ENCODE data around the gene CYLD. TPM values are rescaled to one million over a fixed set of nuclear protein-coding genes. Genes with fewer than 3 reads are reported as not detected.
A peak's percentile ranks its signal among the peaks of the same experiment; 100 is the strongest.

Gene CYLD
- polyA plus RNA-seq, 1 donor = 18.4 TPM

DNA sequence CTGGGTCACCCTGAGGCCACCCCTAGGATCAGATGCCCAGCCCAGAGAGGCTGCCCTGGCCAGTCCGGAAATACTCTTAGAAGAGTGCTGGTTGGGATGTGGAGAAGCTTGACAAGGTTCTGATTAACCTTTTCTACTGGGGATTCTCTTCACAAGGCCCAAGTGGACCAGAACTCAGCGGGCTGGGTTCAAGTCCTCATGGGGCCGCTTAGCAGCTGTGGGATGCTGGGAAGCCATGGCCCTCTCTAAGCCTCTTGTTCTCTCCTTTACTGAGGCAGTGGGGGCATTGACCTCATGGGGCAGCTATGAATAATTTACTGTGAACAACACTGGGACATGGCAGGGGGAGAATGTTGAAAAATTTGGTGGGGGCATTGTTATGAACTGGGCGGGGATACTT lies 92.8 kb downstream of the CYLD start:
- Histone ChIP-seq H3K4me3 (ENCODE audit: low read length) (no peak overlapping the region), H3K36me3 (ENCODE audit: control insufficient read depth, insufficient read depth, low read length) (no peaks in the 10 kb centered on the region), H3K27me3 (ENCODE audit: control insufficient read depth, insufficient read depth, low read length) (peaks cover 8% of the 10 kb centered on the region), H3K4me1 (ENCODE audit: control insufficient read depth, insufficient read depth, low read length) (no peaks in the 10 kb centered on the region), H3K9me3 (ENCODE audit: control insufficient read depth, low read depth, low read length) (no peaks in the 10 kb centered on the region), H3K27ac (ENCODE audit: low read length) (no peak overlapping the region)
- 90% methylated on average over 2 of the region's 4 CpGs for WGBS (ENCODE audit: insufficient coverage, low lambda C conversion rate)
- no peak for DNase-seq

- Histone ChIP-seq H3K27ac (ENCODE audit: low read length) (no peak overlapping the region), H3K4me1 (ENCODE audit: control insufficient read depth, insufficient read depth, low read length) (no peaks in the 10 kb centered on the region), H3K9me3 (ENCODE audit: control insufficient read depth, low read depth, low read length) (no peaks in the 10 kb centered on the region), H3K27me3 (ENCODE audit: control insufficient read depth, insufficient read depth, low read length) (peaks cover 16% of the 10 kb centered on the region), H3K36me3 (ENCODE audit: control insufficient read depth, insufficient read depth, low read length) (no peaks in the 10 kb centered on the region), H3K4me3 (ENCODE audit: low read length) (no peak overlapping the region)
- no peak for DNase-seq
- 78% methylated on average over 3 of the region's 10 CpGs for WGBS (ENCODE audit: insufficient coverage, low lambda C conversion rate)
These were observed 93.6 kb downstream of the CYLD start for GRCh38 chr16:50835358-50836060.

DNA sequence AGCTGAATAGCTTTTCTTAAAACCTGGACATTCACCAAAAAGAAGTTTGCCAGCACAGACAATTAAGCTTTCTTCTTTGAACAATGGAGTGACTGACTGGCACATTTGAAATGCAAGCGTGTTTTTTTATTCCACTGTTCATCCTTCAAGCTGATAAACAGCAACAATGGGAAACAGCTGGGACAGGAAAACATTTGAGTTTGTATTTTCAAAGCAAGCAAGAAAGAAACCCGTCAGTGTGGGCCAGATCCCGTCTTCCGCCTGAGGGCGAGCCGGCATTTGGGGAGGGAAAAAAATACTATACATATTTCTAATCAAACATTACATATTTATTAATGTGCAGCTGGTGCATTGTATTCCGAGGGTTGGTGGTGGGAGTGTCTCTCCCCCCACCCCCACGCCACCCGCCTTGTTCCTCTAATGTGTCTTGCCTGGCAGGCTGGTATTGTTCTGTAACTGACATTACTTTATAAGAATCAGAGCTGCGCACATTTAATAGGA lies 94.3 kb downstream of the CYLD start:
- 83% methylated on average over 1 of the region's 10 CpGs for WGBS (ENCODE audit: insufficient coverage, low lambda C conversion rate)
- H3K36me3 ChIP-seq (ENCODE audit: control insufficient read depth, insufficient read depth, low read length) = no peaks in the 10 kb centered on the region
- no peaks in the 10 kb centered on the region for H3K9me3 ChIP-seq (ENCODE audit: control insufficient read depth, low read depth, low read length)
- no peak overlapping the region for H3K4me3 ChIP-seq (ENCODE audit: low read length)
- H3K27ac ChIP-seq (ENCODE audit: low read length) = no peak overlapping the region
- no peak for DNase-seq
- H3K27me3 ChIP-seq (ENCODE audit: control insufficient read depth, insufficient read depth, low read length) = peaks cover 21% of the 10 kb centered on the region
- H3K4me1 ChIP-seq (ENCODE audit: control insufficient read depth, insufficient read depth, low read length) = no peaks in the 10 kb centered on the region

DNA sequence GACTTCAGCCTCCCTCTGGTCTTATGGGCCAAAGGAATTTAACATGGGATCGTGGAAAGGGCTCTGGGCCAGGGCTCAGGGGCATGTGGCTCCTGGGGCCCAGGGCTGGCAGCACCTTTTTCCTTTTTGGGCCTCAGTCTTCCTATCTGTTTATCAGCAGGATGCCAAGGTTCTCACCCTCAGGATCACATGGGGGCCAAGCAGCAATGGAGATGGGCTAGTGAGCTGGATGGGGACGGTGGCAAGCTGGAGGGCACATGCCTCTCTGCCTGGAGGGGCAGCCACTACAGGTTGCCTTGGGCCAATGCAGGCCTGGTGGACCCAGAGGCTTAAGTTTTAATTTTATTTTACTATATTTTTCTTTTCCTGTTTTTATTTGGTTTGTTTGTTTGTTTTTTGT lies 95.4 kb downstream of the CYLD start:
- Histone ChIP-seq H3K27ac (ENCODE audit: low read length) (no peak overlapping the region), H3K36me3 (ENCODE audit: control insufficient read depth, insufficient read depth, low read length) (no peaks in the 10 kb centered on the region), H3K9me3 (ENCODE audit: control insufficient read depth, low read depth, low read length) (no peaks in the 10 kb centered on the region), H3K27me3 (ENCODE audit: control insufficient read depth, insufficient read depth, low read length) (peaks cover 32% of the 10 kb centered on the region), H3K4me1 (ENCODE audit: control insufficient read depth, insufficient read depth, low read length) (no peaks in the 10 kb centered on the region), H3K4me3 (ENCODE audit: low read length) (no peak overlapping the region)
- no peak for DNase-seq
- no CpG with 5 or more reads among the region's 2 CpGs for WGBS (ENCODE audit: insufficient coverage, low lambda C conversion rate)

DNA sequence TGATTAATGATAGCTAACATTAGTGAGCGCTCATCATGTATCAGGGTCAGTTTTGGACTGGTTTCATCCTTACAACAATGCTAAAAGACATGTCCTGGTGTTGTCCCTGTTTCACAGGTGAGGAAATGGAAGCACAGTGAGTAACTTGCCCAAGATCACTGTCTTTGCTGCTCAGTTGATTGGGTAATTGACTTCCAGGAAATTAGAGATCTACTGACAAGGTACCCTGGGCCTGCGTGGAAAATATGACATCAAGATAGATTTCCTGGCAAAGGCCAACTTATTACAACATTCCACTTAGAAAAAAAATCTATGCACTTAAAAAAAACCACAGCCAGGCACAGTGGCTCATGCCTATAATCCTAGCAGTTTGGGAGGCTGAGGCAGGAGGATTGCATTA lies 96.3 kb downstream of the CYLD start:
- peaks cover 32% of the 10 kb centered on the region for H3K27me3 ChIP-seq (ENCODE audit: control insufficient read depth, insufficient read depth, low read length)
- WGBS (ENCODE audit: insufficient coverage, low lambda C conversion rate) = 100% methylated on average over 1 of the region's 2 CpGs
- no peaks in the 10 kb centered on the region for H3K4me1 ChIP-seq (ENCODE audit: control insufficient read depth, insufficient read depth, low read length)
- no peak overlapping the region for H3K4me3 ChIP-seq (ENCODE audit: low read length)
- DNase-seq = no peak
- H3K36me3 ChIP-seq (ENCODE audit: control insufficient read depth, insufficient read depth, low read length) = no peaks in the 10 kb centered on the region
- H3K27ac ChIP-seq (ENCODE audit: low read length) = no peak overlapping the region
- no peaks in the 10 kb centered on the region for H3K9me3 ChIP-seq (ENCODE audit: control insufficient read depth, low read depth, low read length)

GRCh38 chr16:50838885-50839284 lies 97.0 kb downstream of the CYLD start:
- H3K27me3 ChIP-seq (ENCODE audit: control insufficient read depth, insufficient read depth, low read length) = peaks cover 29% of the 10 kb centered on the region
- WGBS (ENCODE audit: insufficient coverage, low lambda C conversion rate) = no CpG with 5 or more reads among the region's 2 CpGs
- no peak for DNase-seq
- H3K4me1 ChIP-seq (ENCODE audit: control insufficient read depth, insufficient read depth, low read length) = no peaks in the 10 kb centered on the region
- no peaks in the 10 kb centered on the region for H3K9me3 ChIP-seq (ENCODE audit: control insufficient read depth, low read depth, low read length)
- H3K4me3 ChIP-seq (ENCODE audit: low read length) = no peak overlapping the region
- no peaks in the 10 kb centered on the region for H3K36me3 ChIP-seq (ENCODE audit: control insufficient read depth, insufficient read depth, low read length)
- no peak overlapping the region for H3K27ac ChIP-seq (ENCODE audit: low read length)

- H3K27me3 ChIP-seq (ENCODE audit: control insufficient read depth, insufficient read depth, low read length) = peaks cover 26% of the 10 kb centered on the region
- no peak overlapping the region for H3K4me3 ChIP-seq (ENCODE audit: low read length)
- H3K9me3 ChIP-seq (ENCODE audit: control insufficient read depth, low read depth, low read length) = no peaks in the 10 kb centered on the region
- no peaks in the 10 kb centered on the region for H3K36me3 ChIP-seq (ENCODE audit: control insufficient read depth, insufficient read depth, low read length)
- no peak overlapping the region for H3K27ac ChIP-seq (ENCODE audit: low read length)
- H3K4me1 ChIP-seq (ENCODE audit: control insufficient read depth, insufficient read depth, low read length) = no peaks in the 10 kb centered on the region
- no peak for DNase-seq
- WGBS (ENCODE audit: insufficient coverage, low lambda C conversion rate) = no CpG with 5 or more reads among the region's 5 CpGs
These were observed 97.5 kb downstream of the CYLD start for GRCh38 chr16:50839356-50839755.

GRCh38 chr16:50839920-50840729 lies 98.2 kb downstream of the CYLD start:
- Histone ChIP-seq H3K27ac (ENCODE audit: low read length) (no peak overlapping the region), H3K27me3 (ENCODE audit: control insufficient read depth, insufficient read depth, low read length) (peaks cover 24% of the 10 kb centered on the region), H3K9me3 (ENCODE audit: control insufficient read depth, low read depth, low read length) (no peaks in the 10 kb centered on the region), H3K36me3 (ENCODE audit: control insufficient read depth, insufficient read depth, low read length) (no peaks in the 10 kb centered on the region), H3K4me1 (ENCODE audit: control insufficient read depth, insufficient read depth, low read length) (no peaks in the 10 kb centered on the region), H3K4me3 (ENCODE audit: low read length) (no peak overlapping the region)
- DNase-seq = no peak
- WGBS (ENCODE audit: insufficient coverage, low lambda C conversion rate) = no CpG with 5 or more reads among the region's 16 CpGs

GRCh38 chr16:50841081-50841886 lies 99.4 kb downstream of the CYLD start:
- H3K36me3 ChIP-seq (ENCODE audit: control insufficient read depth, insufficient read depth, low read length) = no peaks in the 10 kb centered on the region
- WGBS (ENCODE audit: insufficient coverage, low lambda C conversion rate) = 20% methylated on average over 1 of the region's 44 CpGs
- peaks cover 24% of the 10 kb centered on the region for H3K27me3 ChIP-seq (ENCODE audit: control insufficient read depth, insufficient read depth, low read length)
- H3K4me3 ChIP-seq (ENCODE audit: low read length) = peak overlapping the region; percentile 16
- H3K27ac ChIP-seq (ENCODE audit: low read length) = no peak overlapping the region
- DNase-seq = peak in 1 of 2 donors; percentile 39
- H3K4me1 ChIP-seq (ENCODE audit: control insufficient read depth, insufficient read depth, low read length) = no peaks in the 10 kb centered on the region
- H3K9me3 ChIP-seq (ENCODE audit: control insufficient read depth, low read depth, low read length) = no peaks in the 10 kb centered on the region

DNA sequence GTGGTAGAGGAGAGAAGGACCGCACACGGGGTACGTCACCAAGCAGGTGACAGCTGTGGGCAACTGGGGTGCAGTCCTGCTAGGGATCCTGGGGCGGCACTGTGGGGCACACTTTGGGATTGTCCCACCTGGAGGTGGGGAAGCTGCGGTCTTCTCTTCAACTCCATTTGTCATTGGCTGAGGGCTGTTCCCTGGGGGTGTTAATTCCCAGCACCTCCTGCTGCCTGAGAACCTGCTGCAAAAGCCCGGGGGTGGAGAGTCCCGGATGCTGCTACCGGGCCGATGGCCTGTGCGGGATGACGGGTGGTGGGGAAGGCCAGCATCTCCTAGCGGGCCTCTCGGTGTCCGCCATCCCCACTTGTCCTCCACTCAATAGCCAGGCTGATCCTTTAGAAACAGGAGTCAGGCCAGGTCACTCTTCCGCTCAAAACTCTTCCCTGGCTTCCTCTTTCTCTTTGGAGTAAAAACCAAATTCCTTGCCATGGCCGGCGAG lies 100.2 kb downstream of the CYLD start:
- Histone ChIP-seq H3K27me3 (ENCODE audit: control insufficient read depth, insufficient read depth, low read length) (peaks cover 24% of the 10 kb centered on the region), H3K36me3 (ENCODE audit: control insufficient read depth, insufficient read depth, low read length) (no peaks in the 10 kb centered on the region), H3K9me3 (ENCODE audit: control insufficient read depth, low read depth, low read length) (no peaks in the 10 kb centered on the region), H3K4me1 (ENCODE audit: control insufficient read depth, insufficient read depth, low read length) (no peaks in the 10 kb centered on the region), H3K4me3 (ENCODE audit: low read length) (no peak overlapping the region), H3K27ac (ENCODE audit: low read length) (no peak overlapping the region)
- WGBS (ENCODE audit: insufficient coverage, low lambda C conversion rate) = 100% methylated on average over 2 of the region's 17 CpGs
- DNase-seq = no peak
